Esophagus squamous epithelium (tissue), 5 donors: ENCODE data around the gene IL17RB. TPM values are rescaled to one million over a fixed set of nuclear protein-coding genes. Genes with fewer than 3 reads are reported as not detected.

Experiments used
- DNase-seq: peaks from one replicate; lab custom pipeline; 2025; lab: John Stamatoyannopoulos, UW
- H3K27ac ChIP-seq, 4 donors: fragments of 200-600 bp; sonication (generic); one replicate each; pipeline ENCODE4 v1.5.1; 2016 to 2019; ENCODE audit warnings: mild to moderate bottlenecking in 1 of 4
- H3K27me3 ChIP-seq, 4 donors: fragments of 200-600 bp; sonication (generic); 1 replicate in 3 of 4; 2 replicates in 1 of 4; pipeline versions ENCODE4 v1.5.1 to v1.6.0; 2017 to 2021; ENCODE audit warnings: antibody characterized with exemption in 1 of 4
- H3K36me3 ChIP-seq, 3 donors: fragments of 200-600 bp; sonication (generic); one replicate each; pipeline ENCODE4 v1.5.1; 2016 to 2019
- H3K4me1 ChIP-seq, 3 donors: fragments of 200-600 bp; sonication (generic); one replicate each; pipeline ENCODE4 v1.5.1; 2017 to 2019
- H3K4me3 ChIP-seq, 4 donors: fragments of 200-600 bp; sonication (generic); 1 replicate in 3 of 4; 2 replicates in 1 of 4; pipeline ENCODE4 v1.5.1; 2016 to 2019; ENCODE audit warnings: mild to moderate bottlenecking in 2 of 4, moderate library complexity in 1 of 4
- H3K9me3 ChIP-seq, 3 donors: fragments of 200-600 bp; sonication (generic); one replicate each; pipeline ENCODE4 v1.5.1; 2016 to 2019
- POLR2A ChIP-seq, 4 donors: fragments of 450-650 bp; IDR thresholded peaks; one replicate each; pipeline ENCODE4 v1.6.1; 2017; ENCODE audit warnings: antibody characterized with exemption in 4 of 4, mild to moderate bottlenecking in 4 of 4, moderate library complexity in 3 of 4
- WGBS, 2 donors: methylation state at CpG; one replicate each; pipeline ENCODE4 v1.1.5; 2018; 5-methylcytosine and 5-hydroxymethylcytosine counted together
- intact Hi-C: fragments of 100-400 bp; cut with DNase I; formaldehyde crosslinking; loops from one replicate; pipeline ENCODE4 v1.15.0; 2022
- total RNA-seq, 4 donors: library from RNA; depleted of rRNA; stranded (reverse); fragments of >200 nt; gene quantifications; one replicate each; pipeline ENCODE4 v1.1.0, GENCODE V29; 2016
- TF ChIP-seq, protein P1 (sequence below), 6 experiments: fragments of 450-650 bp in 4 of 6; fragments of 200-600 bp in 2 of 6; sonication (generic) in 2 of 6; IDR thresholded peaks; one replicate each; pipeline ENCODE4 v1.5.1; 2016 to 2019; ENCODE audit warnings: antibody characterized with exemption in 6 of 6, mild to moderate bottlenecking in 4 of 6, moderate library complexity in 4 of 6
- donor health status: DM: yes; HTN: yes; CAD: no.

The IL17RB gene
- total RNA-seq, 4 donors from 2014 or later: 0.23 to 0.66 (median 0.52) TPM

DNA sequence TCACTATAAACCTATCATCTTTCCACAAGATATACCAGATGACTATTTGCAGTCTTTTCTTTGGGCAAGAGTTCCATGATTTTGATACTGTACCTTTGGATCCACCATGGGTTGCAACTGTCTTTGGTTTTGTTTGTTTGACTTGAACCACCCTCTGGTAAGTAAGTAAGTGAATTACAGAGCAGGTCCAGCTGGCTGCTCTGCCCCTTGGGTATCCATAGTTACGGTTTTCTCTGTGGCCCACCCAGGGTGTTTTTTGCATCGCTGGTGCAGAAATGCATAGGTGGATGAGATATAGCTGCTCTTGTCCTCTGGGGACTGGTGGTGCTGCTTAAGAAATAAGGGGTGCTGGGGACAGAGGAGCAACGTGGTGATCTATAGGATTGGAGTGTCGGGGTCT, 33.9 kb upstream of the IL17RB start:
- no peak for DNase-seq
- TF ChIP-seq, protein P1, sequence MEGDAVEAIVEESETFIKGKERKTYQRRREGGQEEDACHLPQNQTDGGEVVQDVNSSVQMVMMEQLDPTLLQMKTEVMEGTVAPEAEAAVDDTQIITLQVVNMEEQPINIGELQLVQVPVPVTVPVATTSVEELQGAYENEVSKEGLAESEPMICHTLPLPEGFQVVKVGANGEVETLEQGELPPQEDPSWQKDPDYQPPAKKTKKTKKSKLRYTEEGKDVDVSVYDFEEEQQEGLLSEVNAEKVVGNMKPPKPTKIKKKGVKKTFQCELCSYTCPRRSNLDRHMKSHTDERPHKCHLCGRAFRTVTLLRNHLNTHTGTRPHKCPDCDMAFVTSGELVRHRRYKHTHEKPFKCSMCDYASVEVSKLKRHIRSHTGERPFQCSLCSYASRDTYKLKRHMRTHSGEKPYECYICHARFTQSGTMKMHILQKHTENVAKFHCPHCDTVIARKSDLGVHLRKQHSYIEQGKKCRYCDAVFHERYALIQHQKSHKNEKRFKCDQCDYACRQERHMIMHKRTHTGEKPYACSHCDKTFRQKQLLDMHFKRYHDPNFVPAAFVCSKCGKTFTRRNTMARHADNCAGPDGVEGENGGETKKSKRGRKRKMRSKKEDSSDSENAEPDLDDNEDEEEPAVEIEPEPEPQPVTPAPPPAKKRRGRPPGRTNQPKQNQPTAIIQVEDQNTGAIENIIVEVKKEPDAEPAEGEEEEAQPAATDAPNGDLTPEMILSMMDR (IDR thresholded peaks at IDR 0.05): no peak
- TF ChIP-seq POLR2A (IDR thresholded peaks at IDR 0.05): no peak
- no peak overlapping the region for H3K27ac ChIP-seq
- 68 to 84% methylated on average over 4 of the region's 4 CpGs for WGBS, 2 donors
- H3K27me3 ChIP-seq: peaks cover 0 to 13% (median 0%) of the 10 kb centered on the region in 4 donors
- H3K9me3 ChIP-seq: no peaks in the 10 kb centered on the region
- H3K4me3 ChIP-seq: no peak overlapping the region
- intact Hi-C loops: no loop called here
- H3K4me1 ChIP-seq: no peaks in the 10 kb centered on the region
- no peaks in the 10 kb centered on the region for H3K36me3 ChIP-seq

- Histone ChIP-seq H3K4me3 (no peak overlapping the region), H3K27me3 (peaks cover 0 to 11% (median 0%) of the 10 kb centered on the region in 4 donors), H3K27ac (no peak overlapping the region), H3K36me3 (no peaks in the 10 kb centered on the region), H3K9me3 (no peaks in the 10 kb centered on the region), H3K4me1 (no peaks in the 10 kb centered on the region)
- no peak for DNase-seq
- intact Hi-C loops: no loop called here
- 93 to 94% methylated on average over 4 to 5 of the region's 5 CpGs for WGBS, 2 donors
- TF ChIP-seq POLR2A (IDR thresholded peaks at IDR 0.05): no peak
- TF ChIP-seq, protein P1 (IDR thresholded peaks at IDR 0.05): no peak
Observed at GRCh38 chr3:53813229-53813628, 33.1 kb upstream of the IL17RB start.

DNA sequence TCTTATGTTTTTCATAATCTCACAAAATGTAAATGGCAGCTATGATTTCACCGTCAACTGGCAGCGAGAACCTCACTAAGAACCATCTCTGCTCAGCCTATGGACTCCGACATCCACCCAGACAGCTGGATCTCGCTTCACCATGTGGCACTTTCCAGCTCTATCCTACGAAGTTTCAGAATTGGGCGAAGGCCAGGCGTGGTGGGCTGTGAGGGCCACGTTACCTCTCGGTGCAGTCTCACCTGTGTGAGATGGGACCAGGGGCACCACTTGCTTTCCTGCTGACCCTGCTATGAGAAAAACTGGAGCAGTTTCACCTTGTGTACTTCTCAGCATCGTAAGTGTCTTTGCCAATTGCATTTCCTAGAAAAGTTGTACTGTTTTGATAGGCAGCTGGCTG, 32.5 kb upstream of the IL17RB start:
- H3K27ac ChIP-seq: no peak overlapping the region
- TF ChIP-seq, protein P1 (IDR thresholded peaks at IDR 0.05): no peak
- TF ChIP-seq POLR2A (IDR thresholded peaks at IDR 0.05): no peak
- H3K4me1 ChIP-seq: no peaks in the 10 kb centered on the region
- no peaks in the 10 kb centered on the region for H3K9me3 ChIP-seq
- DNase-seq: no peak
- peaks cover 0 to 7% (median 0%) of the 10 kb centered on the region in 4 donors for H3K27me3 ChIP-seq
- H3K4me3 ChIP-seq: no peak overlapping the region
- no peaks in the 10 kb centered on the region for H3K36me3 ChIP-seq
- 84 to 90% methylated on average over 9 to 10 of the region's 10 CpGs for WGBS, 2 donors
- intact Hi-C loops: no loop called here

DNA sequence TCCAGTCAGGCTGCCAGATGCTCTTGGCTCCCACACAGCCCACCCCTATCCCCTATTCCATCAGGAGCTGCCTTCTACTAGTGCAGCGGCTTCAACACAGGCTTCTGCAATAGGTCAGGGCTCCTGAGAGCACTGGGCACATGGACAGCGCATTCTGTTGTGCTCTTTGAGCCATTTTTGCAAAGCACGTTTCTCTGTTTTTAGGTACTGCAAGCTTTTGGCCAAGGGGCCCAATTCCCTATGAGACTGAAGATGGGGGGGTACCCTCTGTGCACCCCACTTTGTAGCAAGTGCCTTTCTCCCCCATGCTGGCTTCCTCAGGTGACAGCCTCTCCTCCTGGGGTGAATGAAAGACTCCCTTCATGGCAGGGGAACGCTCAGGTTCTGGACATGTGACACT, 31.3 kb upstream of the IL17RB start:
- no peak for DNase-seq
- no peaks in the 10 kb centered on the region for H3K9me3 ChIP-seq
- H3K4me3 ChIP-seq: no peak overlapping the region
- H3K27me3 ChIP-seq: peaks cover 0 to 10% (median 0%) of the 10 kb centered on the region in 4 donors
- TF ChIP-seq, protein P1 (IDR thresholded peaks at IDR 0.05): no peak
- no peak for TF ChIP-seq POLR2A (IDR thresholded peaks at IDR 0.05)
- no peaks in the 10 kb centered on the region for H3K36me3 ChIP-seq
- 93 to 96% methylated on average over 4 of the region's 4 CpGs for WGBS, 2 donors
- no peak overlapping the region for H3K27ac ChIP-seq
- intact Hi-C loops: no loop called here
- H3K4me1 ChIP-seq: no peaks in the 10 kb centered on the region

DNA sequence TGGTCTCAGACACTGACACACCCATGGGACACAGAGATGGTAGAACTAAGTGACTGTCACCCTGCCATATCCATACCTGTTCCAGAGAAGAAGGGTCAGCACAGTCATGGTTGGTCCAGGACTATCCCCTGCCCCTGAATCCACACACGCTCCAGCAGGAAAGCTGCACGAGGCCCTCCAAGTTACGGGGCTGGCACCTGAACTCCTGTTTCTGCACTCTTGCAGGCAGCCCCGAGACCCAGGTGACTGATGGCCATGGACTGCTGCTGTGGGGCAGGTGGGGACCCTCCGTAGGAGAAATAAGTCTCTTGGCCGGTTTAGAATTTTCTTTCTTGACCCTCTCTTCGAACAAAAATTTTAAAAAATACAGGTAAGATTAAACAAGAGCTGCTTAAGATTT, 30.7 kb upstream of the IL17RB start:
- H3K27me3 ChIP-seq: peaks cover 0 to 15% (median 0%) of the 10 kb centered on the region in 4 donors
- intact Hi-C loops: no loop called here
- 98 to 100% methylated on average over 1 to 6 of the region's 7 CpGs for WGBS, 2 donors
- H3K4me3 ChIP-seq: no peak overlapping the region
- no peak overlapping the region for H3K27ac ChIP-seq
- H3K36me3 ChIP-seq: no peaks in the 10 kb centered on the region
- TF ChIP-seq, protein P1 (IDR thresholded peaks at IDR 0.05): no peak
- no peak for TF ChIP-seq POLR2A (IDR thresholded peaks at IDR 0.05)
- no peak for DNase-seq
- H3K9me3 ChIP-seq: no peaks in the 10 kb centered on the region
- H3K4me1 ChIP-seq: no peaks in the 10 kb centered on the region
